ENCODE results near the gene GMCL1.

The GMCL1 gene

GRCh38 chr2:69789175-69789721, 40.2 kb upstream of the GMCL1 start:
- no peak overlapping the region for H3K27ac ChIP-seq

DNA sequence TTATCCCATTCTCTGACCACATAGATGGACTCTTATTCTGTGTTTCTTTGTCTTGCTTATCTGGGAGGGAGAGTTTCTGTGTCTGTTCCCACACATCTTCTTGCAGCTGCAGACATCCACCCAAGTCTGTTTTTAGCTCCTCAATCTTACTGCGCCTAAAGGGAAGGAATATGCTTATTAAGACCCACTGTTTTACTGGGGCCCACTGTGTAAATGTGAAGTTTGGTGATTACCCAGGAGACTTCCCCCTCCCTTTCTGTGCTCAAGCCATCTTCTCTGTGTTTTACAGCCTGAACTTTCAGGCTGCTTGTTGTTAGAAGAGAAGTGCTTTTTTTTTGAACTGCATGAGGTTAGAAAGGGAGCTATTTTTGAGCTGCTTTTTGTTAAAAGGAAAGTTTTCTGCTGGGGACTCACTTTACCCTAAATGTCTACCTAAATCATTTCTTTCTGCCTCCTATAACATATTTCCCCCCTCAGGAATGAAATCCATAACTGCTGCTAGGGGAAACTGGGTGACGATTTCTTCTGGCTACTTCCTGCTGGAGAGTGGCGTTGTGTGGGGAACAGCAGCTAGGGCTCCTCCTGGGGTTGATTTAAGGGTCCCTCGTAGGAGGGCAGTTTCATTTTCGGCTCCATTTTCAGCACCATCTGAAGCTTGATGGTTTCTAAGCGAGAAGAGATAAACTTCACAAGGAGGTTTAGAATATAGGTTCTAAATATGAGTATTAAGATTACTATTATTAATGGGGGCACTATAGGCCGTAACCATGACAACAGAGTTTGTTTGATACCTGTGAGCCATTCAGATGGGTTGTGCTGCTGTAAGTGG, 39.5 kb upstream of the GMCL1 start:
- no peak for TF ChIP-seq CTCF (conservative IDR thresholded peaks at IDR 0.05)
- no peak overlapping the region for H3K27ac ChIP-seq

More at GRCh38 chr2:69789175-69789721, 40.2 kb upstream of the GMCL1 start:
- TF ChIP-seq ZFX (IDR thresholded peaks at IDR 0.05) (no peak), CTCF (conservative IDR thresholded peaks at IDR 0.05) (no peak)

GRCh38 chr2:69790601-69790959, 38.9 kb upstream of the GMCL1 start:
- no peak overlapping the region for H3K27ac ChIP-seq
- no peak for TF ChIP-seq ZFX (IDR thresholded peaks at IDR 0.05)
- TF ChIP-seq CTCF (conservative IDR thresholded peaks at IDR 0.05) = no peak

GRCh38 chr2:69791045-69791444, 38.4 kb upstream of the GMCL1 start:
- no peak overlapping the region for H3K27ac ChIP-seq
- TF ChIP-seq ZFX (IDR thresholded peaks at IDR 0.05) = no peak
- no peak for TF ChIP-seq CTCF (conservative IDR thresholded peaks at IDR 0.05)

DNA sequence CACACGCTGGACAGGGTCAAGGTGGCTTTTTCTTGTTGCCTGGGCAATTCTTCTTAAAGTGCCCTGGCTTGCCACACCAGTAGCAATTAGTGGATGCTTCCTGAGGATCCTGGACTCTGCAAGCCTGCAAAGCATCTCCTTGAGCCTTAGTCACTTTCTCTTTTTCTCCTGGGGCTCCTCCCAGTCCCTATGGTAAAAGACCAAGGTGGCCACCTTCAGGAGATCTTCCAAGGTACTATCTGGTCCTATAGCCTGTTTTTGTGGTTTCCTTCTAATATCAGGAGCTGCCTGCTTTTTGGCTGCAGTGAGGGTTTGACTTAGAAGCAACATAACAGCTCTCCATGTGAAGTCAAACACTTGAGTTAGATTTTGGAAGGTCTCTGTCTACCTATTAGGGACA, 33.3 kb upstream of the GMCL1 start:
- TF ChIP-seq ZFX (IDR thresholded peaks at IDR 0.05) (no peak), CTCF (conservative IDR thresholded peaks at IDR 0.05) (no peak)
- H3K27ac ChIP-seq = no peak overlapping the region

DNA sequence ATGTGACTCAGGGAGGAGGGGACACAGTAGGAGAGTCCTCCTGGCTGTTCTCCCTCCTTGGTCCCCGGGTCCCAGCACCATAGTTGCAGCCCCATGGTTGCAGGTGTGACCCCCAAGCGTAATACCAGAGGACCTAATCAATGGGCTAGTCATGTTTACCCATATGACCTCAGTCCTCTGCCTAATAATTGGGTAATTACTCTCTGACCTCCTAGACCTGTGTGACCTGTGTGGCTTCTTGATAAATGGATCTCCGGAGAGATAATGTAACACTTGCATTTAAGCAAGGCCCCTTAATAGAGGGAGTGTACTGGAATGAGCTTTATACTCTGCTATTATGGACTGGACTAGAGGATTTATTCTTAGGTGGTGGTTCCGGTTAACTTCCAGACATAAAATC, 32.2 kb upstream of the GMCL1 start:
- no peak overlapping the region for H3K27ac ChIP-seq

More for the DNA sequence above, 32.2 kb upstream of the GMCL1 start:
- TF ChIP-seq ZFX (IDR thresholded peaks at IDR 0.05) (no peak), CTCF (conservative IDR thresholded peaks at IDR 0.05) (no peak)

Measured in C4-2B (cell line).